Smooth muscle cell (in vitro differentiated cells): ENCODE measurements around the gene BPIFB2. TPM values are rescaled to one million over a fixed set of nuclear protein-coding genes. Genes with fewer than 3 reads are reported as not detected.

ENCODE experiments used
- DNase-seq: peaks from one replicate; lab custom pipeline; 2025; ENCODE audit not compliant: unreplicated experiment; lab: John Stamatoyannopoulos, UW
- H2AFZ ChIP-seq: fragments of 200-600 bp; sonication (generic); 2 replicates; pipeline ENCODE4 v1.6.0; 2016; ENCODE audit warnings: antibody characterized with exemption, low read depth, mild to moderate bottlenecking
- H3F3A ChIP-seq: fragments of 200-600 bp; sonication (generic); 2 replicates; pipeline ENCODE4 v1.6.0; 2017; ENCODE audit warnings: antibody characterized with exemption, low read depth
- H3K27ac ChIP-seq: fragments of 200-600 bp; sonication (generic); 2 replicates; pipeline ENCODE4 v1.5.1; 2016; ENCODE audit warnings: low read depth, mild to moderate bottlenecking
- H3K27me3 ChIP-seq: fragments of 200-600 bp; sonication (generic); 2 replicates; pipeline ENCODE4 v1.6.1; 2016; ENCODE audit warnings: low read depth, mild to moderate bottlenecking
- H3K36me3 ChIP-seq: fragments of 200-600 bp; sonication (generic); 2 replicates; pipeline ENCODE4 v1.5.1; 2016; ENCODE audit warnings: low read depth
- H3K4me1 ChIP-seq: fragments of 200-600 bp; sonication (generic); 2 replicates; pipeline ENCODE4 v1.5.1; 2016; ENCODE audit warnings: low read depth
- H3K4me2 ChIP-seq: fragments of 200-600 bp; sonication (generic); 2 replicates; pipeline ENCODE4 v1.6.0; 2016; ENCODE audit warnings: mild to moderate bottlenecking
- H3K4me3 ChIP-seq: fragments of 200-600 bp; sonication (generic); 2 replicates; pipeline ENCODE4 v1.5.1; 2016; ENCODE audit warnings: mild to moderate bottlenecking
- H3K79me2 ChIP-seq: fragments of 200-600 bp; sonication (generic); 2 replicates; pipeline ENCODE4 v1.6.0; 2016; ENCODE audit warnings: low read depth, mild to moderate bottlenecking
- H3K9ac ChIP-seq: fragments of 200-600 bp; sonication (generic); 2 replicates; pipeline ENCODE4 v1.6.0; 2016; ENCODE audit warnings: low read depth
- H3K9me3 ChIP-seq: fragments of 200-600 bp; sonication (generic); replicated peaks from 2 replicates; pipeline ENCODE4 v1.5.1; 2016; ENCODE audit warnings: low read depth
- H4K20me1 ChIP-seq: fragments of 200-600 bp; sonication (generic); 2 replicates; pipeline ENCODE4 v1.6.0; 2016; ENCODE audit warnings: low read depth
- WGBS: methylation state at CpG from one replicate; pipeline ENCODE4 v1.1.7; 2016; ENCODE audit warnings: low lambda C conversion rate; 5-methylcytosine and 5-hydroxymethylcytosine counted together
- polyA plus RNA-seq: library from polyadenylated mRNA; unstranded; fragments of >200 nt; fragmentation: Nextera tagmentation; extraction: Ambion mirVana; gene quantifications from 2 replicates; pipeline ENCODE4 v1.2.1, GENCODE V29; 2016
- total RNA-seq: library from RNA; depleted of rRNA; stranded (reverse); fragments of >200 nt; gene quantifications from 2 replicates; pipeline ENCODE4 v1.2.3, GENCODE V29; 2014
- TF ChIP-seq, protein P1 (sequence below): fragments of 200-600 bp; sonication (generic); IDR thresholded peaks from 2 replicates; pipeline ENCODE4 v1.5.1; 2017; ENCODE audit warnings: borderline replicate concordance, mild to moderate bottlenecking, antibody characterized with exemption; ENCODE audit not compliant: insufficient read depth, poor library complexity, severe bottlenecking

The BPIFB2 gene
- total and polyA plus RNA-seq, 2 experiments from 2014 or later = not detected

DNA sequence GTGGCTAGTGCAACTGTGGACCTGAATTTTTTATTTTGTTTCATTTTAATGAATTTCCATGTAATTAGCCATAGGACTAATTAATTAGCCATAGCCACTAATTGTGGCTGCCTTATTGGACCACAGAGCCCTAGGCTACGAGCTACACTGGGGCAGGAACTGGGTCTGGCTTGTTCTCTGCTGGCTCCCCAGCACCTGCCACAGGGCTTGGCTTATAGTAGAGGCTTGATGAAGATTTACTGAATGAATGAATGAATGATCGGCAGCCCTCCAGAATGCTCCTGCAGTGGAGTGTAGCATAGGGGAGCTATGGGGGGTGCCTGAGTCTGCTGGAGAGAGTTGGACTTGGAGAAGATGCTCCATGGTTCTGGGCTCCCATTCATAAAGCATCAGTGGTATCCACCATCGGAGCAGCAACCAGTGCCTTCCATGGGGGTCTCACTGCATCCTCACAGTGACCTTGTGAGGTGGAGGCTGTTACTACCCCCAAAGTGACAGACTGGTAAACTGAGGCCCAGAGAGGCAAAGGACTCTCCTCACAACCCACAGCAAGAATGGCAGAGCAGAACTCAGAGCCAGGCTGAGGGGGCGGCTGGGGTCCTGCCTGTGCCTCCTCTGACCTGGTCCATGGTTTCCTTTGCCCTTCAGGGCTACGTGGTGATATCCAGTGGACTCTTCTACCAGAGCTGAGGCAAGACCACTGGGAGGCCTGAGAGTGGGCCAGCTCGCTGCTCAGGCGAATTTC, 15.4 kb downstream of the BPIFB2 start:
- TF ChIP-seq, protein P1, sequence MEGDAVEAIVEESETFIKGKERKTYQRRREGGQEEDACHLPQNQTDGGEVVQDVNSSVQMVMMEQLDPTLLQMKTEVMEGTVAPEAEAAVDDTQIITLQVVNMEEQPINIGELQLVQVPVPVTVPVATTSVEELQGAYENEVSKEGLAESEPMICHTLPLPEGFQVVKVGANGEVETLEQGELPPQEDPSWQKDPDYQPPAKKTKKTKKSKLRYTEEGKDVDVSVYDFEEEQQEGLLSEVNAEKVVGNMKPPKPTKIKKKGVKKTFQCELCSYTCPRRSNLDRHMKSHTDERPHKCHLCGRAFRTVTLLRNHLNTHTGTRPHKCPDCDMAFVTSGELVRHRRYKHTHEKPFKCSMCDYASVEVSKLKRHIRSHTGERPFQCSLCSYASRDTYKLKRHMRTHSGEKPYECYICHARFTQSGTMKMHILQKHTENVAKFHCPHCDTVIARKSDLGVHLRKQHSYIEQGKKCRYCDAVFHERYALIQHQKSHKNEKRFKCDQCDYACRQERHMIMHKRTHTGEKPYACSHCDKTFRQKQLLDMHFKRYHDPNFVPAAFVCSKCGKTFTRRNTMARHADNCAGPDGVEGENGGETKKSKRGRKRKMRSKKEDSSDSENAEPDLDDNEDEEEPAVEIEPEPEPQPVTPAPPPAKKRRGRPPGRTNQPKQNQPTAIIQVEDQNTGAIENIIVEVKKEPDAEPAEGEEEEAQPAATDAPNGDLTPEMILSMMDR = no peak
- Histone ChIP-seq H2AFZ (no peak overlapping the region), H3K4me2 (no peak overlapping the region), H3K27me3 (peaks cover 27% of the 10 kb centered on the region), H3K4me1 (no peaks in the 10 kb centered on the region), H3F3A (no peaks in the 10 kb centered on the region), H3K9ac (no peak overlapping the region), H4K20me1 (no peaks in the 10 kb centered on the region), H3K9me3 (no peaks in the 10 kb centered on the region), H3K27ac (no peak overlapping the region), H3K36me3 (no peaks in the 10 kb centered on the region), H3K4me3 (no peak overlapping the region), H3K79me2 (no peaks in the 10 kb centered on the region)
- 86% methylated on average over 7 of the region's 7 CpGs for WGBS
- no peak for DNase-seq

GRCh38 chr20:33023439-33024242, 16.1 kb downstream of the BPIFB2 start:
- H4K20me1 ChIP-seq = no peaks in the 10 kb centered on the region
- WGBS = 77% methylated on average over 6 of the region's 6 CpGs
- H3K9ac ChIP-seq = no peak overlapping the region
- H3K36me3 ChIP-seq = no peaks in the 10 kb centered on the region
- H3K79me2 ChIP-seq = no peaks in the 10 kb centered on the region
- no peak overlapping the region for H2AFZ ChIP-seq
- H3F3A ChIP-seq = no peaks in the 10 kb centered on the region
- H3K9me3 ChIP-seq = no peaks in the 10 kb centered on the region
- H3K4me1 ChIP-seq = no peaks in the 10 kb centered on the region
- no peak overlapping the region for H3K27ac ChIP-seq
- peaks cover 35% of the 10 kb centered on the region for H3K27me3 ChIP-seq
- TF ChIP-seq, protein P1 = no peak
- H3K4me2 ChIP-seq = no peak overlapping the region
- DNase-seq = no peak
- H3K4me3 ChIP-seq = no peak overlapping the region

DNA sequence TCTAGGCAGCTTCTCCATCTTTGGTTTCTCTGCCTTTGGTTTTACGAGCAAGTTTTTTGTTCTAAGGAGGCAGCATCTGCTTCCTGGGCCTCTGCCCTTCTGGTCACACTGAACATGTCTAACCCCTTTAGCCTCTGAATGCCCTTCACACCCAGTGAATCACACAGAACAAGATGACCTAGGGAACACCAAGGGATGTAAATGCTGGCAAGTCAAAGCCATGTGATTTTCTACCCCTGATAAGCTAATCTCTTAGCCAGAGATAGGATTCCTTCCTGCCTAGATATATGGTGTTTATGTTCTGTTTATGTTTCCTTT, 16.7 kb downstream of the BPIFB2 start:
- TF ChIP-seq, protein P1 = no peak
- H3K4me2 ChIP-seq = no peak overlapping the region
- DNase-seq = no peak
- H4K20me1 ChIP-seq = no peaks in the 10 kb centered on the region
- H3K27ac ChIP-seq = no peak overlapping the region
- no peaks in the 10 kb centered on the region for H3K79me2 ChIP-seq
- H3K4me3 ChIP-seq = no peak overlapping the region
- no peaks in the 10 kb centered on the region for H3F3A ChIP-seq
- no peaks in the 10 kb centered on the region for H3K9me3 ChIP-seq
- no peak overlapping the region for H3K9ac ChIP-seq
- no peaks in the 10 kb centered on the region for H3K36me3 ChIP-seq
- H2AFZ ChIP-seq = no peak overlapping the region
- H3K4me1 ChIP-seq = no peaks in the 10 kb centered on the region
- WGBS = 74% methylated on average over 1 of the region's 1 CpG
- peaks cover 40% of the 10 kb centered on the region for H3K27me3 ChIP-seq
